PC-3 (cell line): ENCODE results near the gene MAP7. TPM values are rescaled to one million over a fixed set of nuclear protein-coding genes. Genes with fewer than 3 reads are reported as not detected.
"Not testable (repeated sequence)": the region's sequence is repeated elsewhere in the genome, so short reads cannot be mapped to it uniquely, and the experiment has no call there.

Experiments
- ATAC-seq: fragments of 200-7000 bp; cut with Tn5 transposase; 2 replicates; pipeline ENCODE4 v1.9.1; 2020; ENCODE audit warnings: mild to moderate bottlenecking, moderate library complexity
- BruUV-seq: library from RNA; stranded (reverse); fragments of 400-500 nt; replicated peaks from 2 replicates; lab custom pipeline; 2021; lab: Mats Ljungman, UMichigan
- CTCF ChIA-PET: fragments of 300-600 bp; sonication (Branson Sonifier 250); formaldehyde crosslinking; loops from one replicate; lab custom pipeline; 2022; ENCODE audit warnings: antibody characterized with exemption; lab: Charles Lee
- POLR2A ChIA-PET: fragments of 300-600 bp; sonication (Branson Sonifier 250); formaldehyde crosslinking; loops from one replicate; lab custom pipeline; 2022; ENCODE audit warnings: antibody characterized with exemption; ENCODE audit not compliant: unreplicated experiment; lab: Charles Lee
- DNase-seq: peaks from one replicate; pipeline ENCODE4 v3.0.0-alpha.2; 2015
- H2AFZ ChIP-seq: fragments of 300-600 bp; sonication (generic); 2 replicates; pipeline ENCODE4 v1.6.0; 2016; ENCODE audit warnings: antibody characterized with exemption, low read length
- H3F3A ChIP-seq: fragments of 300-600 bp; sonication (generic); one replicate; pipeline ENCODE4 v1.6.0; 2017; ENCODE audit warnings: antibody characterized with exemption, low read length, control low read depth, mild to moderate bottlenecking; ENCODE audit not compliant: unreplicated experiment
- H3K27ac ChIP-seq: fragments of 300-600 bp; sonication (generic); 2 replicates; pipeline ENCODE4 v1.5.1; 2016; ENCODE audit warnings: mild to moderate bottlenecking, low read length
- H3K27me3 ChIP-seq: fragments of 300-600 bp; sonication (generic); 2 replicates; pipeline ENCODE4 v1.6.1; 2016; ENCODE audit warnings: low read length, mixed read lengths
- H3K36me3 ChIP-seq: fragments of 300-600 bp; sonication (generic); 2 replicates; pipeline ENCODE4 v1.6.1; 2016; ENCODE audit warnings: low read depth, mixed run types, low read length, mixed read lengths
- H3K4me1 ChIP-seq: fragments of 300-600 bp; sonication (generic); 2 replicates; pipeline ENCODE4 v1.5.1; 2016; ENCODE audit warnings: low read length; ENCODE audit not compliant: insufficient read depth
- H3K4me2 ChIP-seq: fragments of 300-600 bp; sonication (generic); 2 replicates; pipeline ENCODE4 v1.6.0; 2016; ENCODE audit warnings: low read length
- H3K4me3 ChIP-seq: fragments of 300-600 bp; sonication (generic); 2 replicates; pipeline ENCODE4 v1.5.1; 2016; ENCODE audit warnings: mild to moderate bottlenecking, low read length, mixed read lengths
- H3K79me2 ChIP-seq: fragments of 300-600 bp; sonication (generic); 2 replicates; pipeline ENCODE4 v1.6.1; 2017; ENCODE audit warnings: low read length, mixed read lengths
- H3K9ac ChIP-seq: fragments of 300-600 bp; sonication (generic); 2 replicates; pipeline ENCODE4 v1.6.0; 2016; ENCODE audit warnings: mild to moderate bottlenecking, low read length
- H3K9me2 ChIP-seq: fragments of 300-600 bp; sonication (generic); replicated peaks from 2 replicates; pipeline ENCODE4 v1.6.1; 2016; ENCODE audit warnings: mixed run types, low read length, mixed read lengths
- H3K9me3 ChIP-seq: fragments of 300-600 bp; sonication (generic); 2 replicates; pipeline ENCODE4 v1.6.1; 2016; ENCODE audit warnings: low read length, mixed read lengths
- H4K20me1 ChIP-seq: fragments of 300-600 bp; sonication (generic); 2 replicates; pipeline ENCODE4 v1.6.1; 2016; ENCODE audit warnings: low read length, mixed read lengths
- CTCF ChIP-seq: fragments of 300-600 bp; sonication (generic); conservative IDR thresholded peaks from 2 replicates; pipeline ENCODE4 v1.5.1; 2017; ENCODE audit warnings: antibody characterized with exemption, low read depth, mild to moderate bottlenecking, low read length
- EZH2 ChIP-seq: fragments of 300-600 bp; sonication (generic); IDR thresholded peaks from one replicate; pipeline ENCODE4 v1.6.1; 2017; ENCODE audit warnings: antibody characterized with exemption, mild to moderate bottlenecking, low read length; ENCODE audit not compliant: unreplicated experiment
- EZH2phosphoT487 ChIP-seq: fragments of 300-600 bp; sonication (generic); IDR thresholded peaks from 2 replicates; pipeline ENCODE4 v1.6.1; 2018; ENCODE audit warnings: mild to moderate bottlenecking, antibody characterized with exemption, low read length, borderline replicate concordance
- intact Hi-C: fragments of 100-400 bp; cut with micrococcal nuclease; formaldehyde crosslinking; loops from 2 replicates; pipeline ENCODE4 v1.9.0; 2023
- total RNA-seq: library from RNA; depleted of rRNA; stranded (reverse); fragments of >200 nt; gene quantifications from 2 replicates; pipeline ENCODE4 v1.2.3, GENCODE V29; 2014

MAP7 gene
- total RNA-seq, 1 experiment from 2014 or later = 13.9 TPM

GRCh38 chr6:136491754-136492153 lies 58.5 kb downstream of the MAP7 start:
- CTCF ChIA-PET = no interaction called here
- no peak for ATAC-seq
- no peaks in the 10 kb centered on the region for H3K4me1 ChIP-seq

DNA sequence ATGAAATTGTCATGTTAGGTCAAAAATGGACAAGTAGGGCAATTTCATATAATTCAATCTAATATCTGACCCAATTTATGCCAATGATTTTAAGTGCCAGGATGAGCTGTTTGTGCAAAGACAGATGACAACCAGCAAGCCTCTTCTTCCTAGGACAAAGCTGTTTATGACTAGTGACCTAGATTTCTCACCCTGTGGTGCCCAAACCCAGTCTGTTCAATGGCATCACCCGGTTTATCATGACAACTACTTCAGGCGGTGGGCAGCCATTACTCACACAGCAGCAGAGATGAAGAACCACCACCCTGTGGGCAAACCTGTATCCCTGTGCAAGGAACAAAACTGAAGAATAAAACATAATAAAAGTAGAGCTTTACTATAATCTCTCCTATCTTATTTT lies 59.0 kb downstream of the MAP7 start:
- Histone ChIP-seq H3K9me3 (no peaks in the 10 kb centered on the region), H3K4me1 (no peaks in the 10 kb centered on the region), H3K9ac (no peak overlapping the region), H3K9me2 (no peaks in the 10 kb centered on the region), H3K79me2 (no peaks in the 10 kb centered on the region), H3K27me3 (no peaks in the 10 kb centered on the region), H4K20me1 (no peaks in the 10 kb centered on the region), H3K4me2 (no peak overlapping the region), H3K27ac (no peak overlapping the region), H3K4me3 (no peak overlapping the region), H3K36me3 (no peaks in the 10 kb centered on the region), H2AFZ (no peak overlapping the region), H3F3A (no peaks in the 10 kb centered on the region)
- ATAC-seq = no peak
- TF ChIP-seq EZH2 (no peak), CTCF (no peak), EZH2phosphoT487 (no peak)
- ChIA-PET POLR2A (no interaction called here), CTCF (no interaction called here)
- no peak for DNase-seq
- BruUV-seq = no TSS peak
- intact Hi-C loops = no loop called here

More at GRCh38 chr6:136491754-136492153, 58.5 kb downstream of the MAP7 start:
- H4K20me1 ChIP-seq = no peaks in the 10 kb centered on the region
- intact Hi-C loops = no loop called here
- no peaks in the 10 kb centered on the region for H3K79me2 ChIP-seq
- H3K9ac ChIP-seq = no peak overlapping the region
- H3K27me3 ChIP-seq = no peaks in the 10 kb centered on the region
- no peak overlapping the region for H3K4me2 ChIP-seq
- no peak overlapping the region for H3K4me3 ChIP-seq
- no peaks in the 10 kb centered on the region for H3K36me3 ChIP-seq
- no peak for TF ChIP-seq EZH2phosphoT487
- no peak for TF ChIP-seq EZH2
- H3K9me3 ChIP-seq = no peaks in the 10 kb centered on the region
- H2AFZ ChIP-seq = no peak overlapping the region
- H3K27ac ChIP-seq = no peak overlapping the region
- H3F3A ChIP-seq = no peaks in the 10 kb centered on the region
- H3K9me2 ChIP-seq = no peaks in the 10 kb centered on the region
- BruUV-seq = no TSS peak
- POLR2A ChIA-PET = no interaction called here
- no peak for DNase-seq

GRCh38 chr6:136489689-136490033 lies 60.6 kb downstream of the MAP7 start:
- DNase-seq, H3K9me3 ChIP-seq, H3K9ac ChIP-seq, H3K4me3 ChIP-seq, BruUV-seq, H3K79me2 ChIP-seq, CTCF ChIA-PET, H3F3A ChIP-seq, H3K27ac ChIP-seq, H3K4me1 ChIP-seq, H3K9me2 ChIP-seq, POLR2A ChIA-PET, H3K36me3 ChIP-seq, H2AFZ ChIP-seq, H3K4me2 ChIP-seq, H4K20me1 ChIP-seq, intact Hi-C loops, H3K27me3 ChIP-seq, ATAC-seq: not testable (repeated sequence)

DNA sequence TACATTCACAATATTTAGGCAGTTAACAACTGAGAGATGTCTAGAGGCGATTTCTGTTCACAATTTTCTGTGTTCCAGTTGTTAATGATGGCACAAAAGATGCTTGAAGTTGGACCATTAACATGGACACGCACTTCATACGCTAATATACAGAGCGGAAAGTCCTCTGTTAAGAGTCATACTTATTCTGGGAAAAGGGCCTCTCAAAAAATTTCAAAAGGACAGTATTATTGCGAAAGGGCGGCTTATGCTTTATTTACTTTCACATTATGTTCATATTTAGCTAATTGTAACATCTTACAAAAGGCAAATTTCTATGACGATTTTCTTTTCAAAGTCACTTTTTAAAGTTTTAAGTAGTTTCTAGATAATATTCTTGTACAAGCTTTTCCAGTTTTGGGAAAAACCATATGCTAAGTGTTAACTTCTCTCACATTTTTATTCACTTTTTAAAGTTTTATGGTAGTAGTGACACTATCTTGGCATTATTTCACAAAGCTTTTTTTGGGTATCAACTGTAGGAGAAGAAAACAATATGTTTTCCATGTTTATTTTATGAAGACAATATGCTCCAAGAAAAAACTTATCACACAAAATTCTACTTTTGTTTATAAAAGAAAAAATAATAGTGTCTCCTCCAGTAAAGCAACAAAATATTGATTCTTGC lies 62.3 kb downstream of the MAP7 start:
- Histone ChIP-seq H3K79me2 (no peaks in the 10 kb centered on the region), H3K9me3 (no peaks in the 10 kb centered on the region), H3K27me3 (no peaks in the 10 kb centered on the region), H3K9me2 (no peaks in the 10 kb centered on the region), H3K9ac (no peak overlapping the region), H3K4me3 (no peak overlapping the region), H3K4me1 (no peaks in the 10 kb centered on the region), H3K4me2 (no peak overlapping the region), H3K36me3 (no peaks in the 10 kb centered on the region), H3K27ac (no peak overlapping the region), H2AFZ (no peak overlapping the region), H3F3A (no peaks in the 10 kb centered on the region), H4K20me1 (no peaks in the 10 kb centered on the region)
- BruUV-seq = no TSS peak
- intact Hi-C loops = no loop called here
- CTCF ChIA-PET = no interaction called here
- DNase-seq = no peak
- POLR2A ChIA-PET = no interaction called here
- no peak for ATAC-seq
- TF ChIP-seq EZH2phosphoT487 (no peak), CTCF (no peak), EZH2 (no peak)
